ENCODE data around the gene TMEM258. TPM values are rescaled to one million over a fixed set of nuclear protein-coding genes. Genes with fewer than 3 reads are reported as not detected.

Gene TMEM258
- total and polyA plus RNA-seq, 9 of the 15 experiments (the other 6 are each of a cell fraction or from before 2014, with no cell fraction given) = 97.2 to 856 (median 231) TPM

DNA sequence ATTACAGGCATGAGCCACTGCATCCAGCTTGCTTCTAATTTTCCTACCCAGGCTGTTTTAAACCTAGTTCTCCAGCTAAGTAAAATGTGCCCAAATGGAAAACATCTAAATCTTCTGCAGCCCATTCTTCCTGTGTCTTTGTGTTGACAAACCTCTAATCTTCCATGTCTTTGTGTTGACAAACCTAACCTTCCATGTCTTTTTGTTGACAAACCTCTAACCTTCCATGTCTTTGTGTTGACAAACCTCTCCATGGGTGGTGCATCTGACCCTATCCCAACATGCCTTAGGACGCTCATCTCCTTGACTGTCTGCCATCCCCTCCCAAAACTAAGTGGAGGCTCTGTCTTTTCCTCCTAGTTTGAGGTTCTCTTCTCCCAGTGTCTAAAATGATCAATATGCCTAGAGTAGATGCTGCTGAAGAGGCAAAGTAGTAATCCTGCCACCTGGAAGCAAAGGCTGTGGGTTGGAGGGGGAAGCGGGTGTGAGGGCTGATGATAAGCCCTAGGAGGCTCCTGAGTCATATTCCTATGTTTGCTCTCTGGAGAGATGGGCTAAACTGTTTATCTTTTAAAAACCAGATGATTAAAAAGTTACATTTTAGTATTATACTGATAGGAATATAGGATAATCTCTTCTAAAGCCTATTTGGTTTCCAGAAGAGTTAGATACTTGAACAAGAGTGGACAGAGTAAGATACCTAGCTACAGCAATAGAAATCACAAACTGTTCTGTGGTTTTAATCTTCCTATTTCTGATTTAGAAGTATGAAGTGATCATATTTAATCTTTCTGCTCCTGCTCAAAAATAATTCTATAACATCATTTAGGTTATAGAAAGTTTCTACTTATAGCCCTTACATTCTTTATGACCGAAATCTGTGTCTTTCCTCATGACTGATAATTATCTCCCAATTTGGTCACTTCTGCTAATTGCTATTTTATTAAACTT lies 8.2 kb upstream of the TMEM258 start (continued):
- TF ChIP-seq, protein P1, sequence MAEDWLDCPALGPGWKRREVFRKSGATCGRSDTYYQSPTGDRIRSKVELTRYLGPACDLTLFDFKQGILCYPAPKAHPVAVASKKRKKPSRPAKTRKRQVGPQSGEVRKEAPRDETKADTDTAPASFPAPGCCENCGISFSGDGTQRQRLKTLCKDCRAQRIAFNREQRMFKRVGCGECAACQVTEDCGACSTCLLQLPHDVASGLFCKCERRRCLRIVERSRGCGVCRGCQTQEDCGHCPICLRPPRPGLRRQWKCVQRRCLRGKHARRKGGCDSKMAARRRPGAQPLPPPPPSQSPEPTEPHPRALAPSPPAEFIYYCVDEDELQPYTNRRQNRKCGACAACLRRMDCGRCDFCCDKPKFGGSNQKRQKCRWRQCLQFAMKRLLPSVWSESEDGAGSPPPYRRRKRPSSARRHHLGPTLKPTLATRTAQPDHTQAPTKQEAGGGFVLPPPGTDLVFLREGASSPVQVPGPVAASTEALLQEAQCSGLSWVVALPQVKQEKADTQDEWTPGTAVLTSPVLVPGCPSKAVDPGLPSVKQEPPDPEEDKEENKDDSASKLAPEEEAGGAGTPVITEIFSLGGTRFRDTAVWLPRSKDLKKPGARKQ (CRISPR knock-in tag; IDR thresholded peaks at IDR 0.05) = no peak
- TF ChIP-seq, protein P2, sequence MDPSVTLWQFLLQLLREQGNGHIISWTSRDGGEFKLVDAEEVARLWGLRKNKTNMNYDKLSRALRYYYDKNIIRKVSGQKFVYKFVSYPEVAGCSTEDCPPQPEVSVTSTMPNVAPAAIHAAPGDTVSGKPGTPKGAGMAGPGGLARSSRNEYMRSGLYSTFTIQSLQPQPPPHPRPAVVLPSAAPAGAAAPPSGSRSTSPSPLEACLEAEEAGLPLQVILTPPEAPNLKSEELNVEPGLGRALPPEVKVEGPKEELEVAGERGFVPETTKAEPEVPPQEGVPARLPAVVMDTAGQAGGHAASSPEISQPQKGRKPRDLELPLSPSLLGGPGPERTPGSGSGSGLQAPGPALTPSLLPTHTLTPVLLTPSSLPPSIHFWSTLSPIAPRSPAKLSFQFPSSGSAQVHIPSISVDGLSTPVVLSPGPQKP (CRISPR knock-in tag; IDR thresholded peaks at IDR 0.05) = no peak
- 0 out of 3 replicates have a peak, but pooled peaks of 1 of the 2 experiments have one; percentile 26 for TF ChIP-seq CBX3 (IDR thresholded peaks at IDR 0.05; ENCODE audit: borderline replicate concordance in 1 of 2, low read length in 2 of 2)
- no peak for TF ChIP-seq ZNF12 (CRISPR knock-in tag; IDR thresholded peaks at IDR 0.05)
- no peak for TF ChIP-seq NRF1 (conservative IDR thresholded peaks at IDR 0.05 in 1 of 2, IDR thresholded peaks at IDR 0.05 in 1 of 2)
- peak; percentile 47; the same call in 1 of the 2 replicates for TF ChIP-seq SP1 (CRISPR knock-in tag; IDR thresholded peaks at IDR 0.05)
- TF ChIP-seq MEIS2 (IDR thresholded peaks at IDR 0.05; ENCODE audit: partially characterized antibody) = peak; percentile 67
- no peak for TF ChIP-seq ZKSCAN1 (IDR thresholded peaks at IDR 0.05; ENCODE audit: low read depth, low read length)
- TF ChIP-seq, protein P3, sequence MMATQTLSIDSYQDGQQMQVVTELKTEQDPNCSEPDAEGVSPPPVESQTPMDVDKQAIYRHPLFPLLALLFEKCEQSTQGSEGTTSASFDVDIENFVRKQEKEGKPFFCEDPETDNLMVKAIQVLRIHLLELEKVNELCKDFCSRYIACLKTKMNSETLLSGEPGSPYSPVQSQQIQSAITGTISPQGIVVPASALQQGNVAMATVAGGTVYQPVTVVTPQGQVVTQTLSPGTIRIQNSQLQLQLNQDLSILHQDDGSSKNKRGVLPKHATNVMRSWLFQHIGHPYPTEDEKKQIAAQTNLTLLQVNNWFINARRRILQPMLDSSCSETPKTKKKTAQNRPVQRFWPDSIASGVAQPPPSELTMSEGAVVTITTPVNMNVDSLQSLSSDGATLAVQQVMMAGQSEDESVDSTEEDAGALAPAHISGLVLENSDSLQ (IDR thresholded peaks at IDR 0.05) = 0 out of 2 replicates have a peak, but pooled peaks have one; percentile 2
- no peak for TF ChIP-seq ZNF408 (CRISPR knock-in tag; IDR thresholded peaks at IDR 0.05; ENCODE audit: low read depth)
- TF ChIP-seq SRSF7 (optimal IDR thresholded peaks at IDR 0.05; ENCODE audit: low read depth, low read length) = no peak
- TF ChIP-seq FOXP1 (CRISPR knock-in tag; IDR thresholded peaks at IDR 0.05) = 0 out of 2 replicates have a peak, but pooled peaks have one; percentile 38
- TF ChIP-seq, protein P4, sequence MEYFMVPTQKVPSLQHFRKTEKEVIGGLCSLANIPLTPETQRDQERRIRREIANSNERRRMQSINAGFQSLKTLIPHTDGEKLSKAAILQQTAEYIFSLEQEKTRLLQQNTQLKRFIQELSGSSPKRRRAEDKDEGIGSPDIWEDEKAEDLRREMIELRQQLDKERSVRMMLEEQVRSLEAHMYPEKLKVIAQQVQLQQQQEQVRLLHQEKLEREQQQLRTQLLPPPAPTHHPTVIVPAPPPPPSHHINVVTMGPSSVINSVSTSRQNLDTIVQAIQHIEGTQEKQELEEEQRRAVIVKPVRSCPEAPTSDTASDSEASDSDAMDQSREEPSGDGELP (CRISPR knock-in tag; IDR thresholded peaks at IDR 0.05; ENCODE audit: borderline replicate concordance) = peak; percentile 49
- no peak for TF ChIP-seq XRCC5 (IDR thresholded peaks at IDR 0.05; ENCODE audit: low read depth, low read length)
- TF ChIP-seq, protein P5, sequence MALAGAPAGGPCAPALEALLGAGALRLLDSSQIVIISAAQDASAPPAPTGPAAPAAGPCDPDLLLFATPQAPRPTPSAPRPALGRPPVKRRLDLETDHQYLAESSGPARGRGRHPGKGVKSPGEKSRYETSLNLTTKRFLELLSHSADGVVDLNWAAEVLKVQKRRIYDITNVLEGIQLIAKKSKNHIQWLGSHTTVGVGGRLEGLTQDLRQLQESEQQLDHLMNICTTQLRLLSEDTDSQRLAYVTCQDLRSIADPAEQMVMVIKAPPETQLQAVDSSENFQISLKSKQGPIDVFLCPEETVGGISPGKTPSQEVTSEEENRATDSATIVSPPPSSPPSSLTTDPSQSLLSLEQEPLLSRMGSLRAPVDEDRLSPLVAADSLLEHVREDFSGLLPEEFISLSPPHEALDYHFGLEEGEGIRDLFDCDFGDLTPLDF (CRISPR knock-in tag; IDR thresholded peaks at IDR 0.05) = no peak
- no peak for TF ChIP-seq ZNF133 (CRISPR knock-in tag; IDR thresholded peaks at IDR 0.05)
- TF ChIP-seq FOXJ2 (tag; IDR thresholded peaks at IDR 0.05) = no peak
- TF ChIP-seq TAF9B (IDR thresholded peaks at IDR 0.05; ENCODE audit: partially characterized antibody) = no peak
- TF ChIP-seq ZNF699 (CRISPR knock-in tag; IDR thresholded peaks at IDR 0.05; ENCODE audit: insufficient replicate concordance) = no peak

All from K562 (cell line).